H1 (cell line): Measurements from ENCODE around the gene MTF2. TPM values are rescaled to one million over a fixed set of nuclear protein-coding genes. Genes with fewer than 3 reads are reported as not detected.

Experiments used
- CTCF ChIA-PET: fragments of 300-600 bp; sonication (Branson Sonifier 250); formaldehyde crosslinking; loops from one replicate; lab custom pipeline; 2021; ENCODE audit not compliant: partially characterized antibody; lab: Charles Lee
- POLR2A ChIA-PET: fragments of 300-600 bp; sonication (Branson Sonifier 250); formaldehyde crosslinking; loops from one replicate; lab custom pipeline; 2021; ENCODE audit warnings: inconsistent platforms; ENCODE audit not compliant: partially characterized antibody; lab: Charles Lee
- DNase-seq, 2 experiments: peaks; one replicate each; pipeline versions ENCODE4 v3.0.0 to v3.0.0-alpha.2; 2010 to 2022; ENCODE audit warnings: low spot score in 2 of 2, low read depth in 1 of 2, mixed read lengths in 1 of 2
- FAIRE-seq: peaks from 2 replicates; lab custom pipeline; 2011; peaks lifted over from hg19 to GRCh38; lab: Jason Lieb, UNC
- H2AFZ ChIP-seq: 2 replicates; pipeline ENCODE4 v1.8.1; 2012; ENCODE audit warnings: low read length, inconsistent platforms
- H2AK5ac ChIP-seq: 2 replicates; pipeline ENCODE4 v1.6.1; 2013; ENCODE audit warnings: low read depth, low read length
- H2BK120ac ChIP-seq: replicated peaks from 2 replicates; pipeline ENCODE3; 2013; ENCODE audit warnings: low read depth, low read length, inconsistent platforms
- H2BK12ac ChIP-seq: 2 replicates; pipeline ENCODE4 v1.6.1; 2013; ENCODE audit warnings: low read depth, low read length
- H2BK15ac ChIP-seq: 2 replicates; pipeline ENCODE4 v1.6.1; 2013; ENCODE audit warnings: low read length
- H2BK20ac ChIP-seq: 2 replicates; pipeline ENCODE4 v1.6.1; 2013; ENCODE audit warnings: low read length
- H2BK5ac ChIP-seq: 2 replicates; pipeline ENCODE4 v1.6.1; 2013; ENCODE audit warnings: low read depth, low read length
- H3K14ac ChIP-seq: 2 replicates; pipeline ENCODE4 v1.6.1; 2013; ENCODE audit warnings: inconsistent platforms; ENCODE audit not compliant: insufficient read length
- H3K18ac ChIP-seq: 2 replicates; pipeline ENCODE4 v1.6.1; 2013; ENCODE audit warnings: low read length; ENCODE audit errors: extremely low read depth
- H3K23ac ChIP-seq: 2 replicates; pipeline ENCODE4 v1.6.1; 2013; ENCODE audit warnings: inconsistent platforms; ENCODE audit not compliant: insufficient read length
- H3K23me2 ChIP-seq: 2 replicates; pipeline ENCODE4 v1.6.1; 2013; ENCODE audit warnings: low read depth, low read length
- H3K27ac ChIP-seq: 2 replicates; pipeline ENCODE4 v1.6.1; 2011; ENCODE audit warnings: low read depth, low read length, inconsistent platforms
- H3K27me3 ChIP-seq, 4 experiments: replicated peaks in 1 of 4; 1 replicate in 1 of 4; 2 replicates in 3 of 4; pipeline versions ENCODE4 v1.6.1 to v1.8.1; 2011 to 2013; ENCODE audit warnings: low read length in 3 of 4, mild to moderate bottlenecking in 3 of 4, inconsistent platforms in 2 of 4, mixed read lengths in 2 of 4, moderate library complexity in 1 of 4; ENCODE audit not compliant: control insufficient read depth in 3 of 4, insufficient read depth in 3 of 4; ENCODE audit errors: extremely low read depth in 1 of 4
- H3K36me3 ChIP-seq, 4 experiments: 2 replicates each; pipeline versions ENCODE4 v1.6.1 to v1.8.1; 2011 to 2013; ENCODE audit warnings: mild to moderate bottlenecking in 4 of 4, low read length in 3 of 4, moderate library complexity in 2 of 4, control low read depth in 1 of 4, inconsistent platforms in 1 of 4; ENCODE audit not compliant: insufficient read depth in 4 of 4, control insufficient read depth in 2 of 4
- H3K4ac ChIP-seq: replicated peaks from 2 replicates; pipeline ENCODE3; 2013; ENCODE audit warnings: low read length, low read depth, mixed read lengths, inconsistent platforms; ENCODE audit not compliant: insufficient read length
- H3K4me1 ChIP-seq, 4 experiments: replicated peaks in 1 of 4; 1 replicate in 1 of 4; 2 replicates in 3 of 4; pipeline versions ENCODE4 v1.6.1 to v1.8.1; 2011 to 2013; ENCODE audit warnings: low read length in 3 of 4, inconsistent platforms in 2 of 4, mixed read lengths in 1 of 4; ENCODE audit not compliant: insufficient read depth in 4 of 4, control insufficient read depth in 3 of 4
- H3K4me2 ChIP-seq, 2 experiments: 2 replicates each; pipeline versions ENCODE4 v1.6.1 to v1.8.1; 2011 to 2013; ENCODE audit warnings: low read depth in 2 of 2, low read length in 2 of 2, control low read depth in 1 of 2, inconsistent platforms in 1 of 2, mild to moderate bottlenecking in 1 of 2; ENCODE audit not compliant: insufficient read depth in 1 of 2
- H3K4me3 ChIP-seq, 4 experiments: fragments of 200-600, 300-600 bp in 1 of 4; sonication (generic), shearing (Covaris generic), sonication (Bioruptor Twin) in 1 of 4; 2 replicates each; pipeline versions ENCODE4 v1.5.1 to v1.8.1; 2011 to 2016; ENCODE audit warnings: low read length in 4 of 4, low read depth in 3 of 4, control low read depth in 2 of 4, inconsistent platforms in 2 of 4, mild to moderate bottlenecking in 2 of 4, mixed read lengths in 1 of 4, moderate library complexity in 1 of 4; ENCODE audit not compliant: insufficient read depth in 2 of 4; ENCODE audit errors: extremely low read depth in 1 of 4
- H3K56ac ChIP-seq: replicated peaks from 2 replicates; pipeline ENCODE3; 2013; ENCODE audit warnings: low read depth, mild to moderate bottlenecking, mixed read lengths, low read length, inconsistent platforms; ENCODE audit not compliant: insufficient read length
- H3K79me1 ChIP-seq: 2 replicates; pipeline ENCODE4 v1.6.1; 2013; ENCODE audit warnings: low read depth, low read length, control low read depth
- H3K79me2 ChIP-seq, 2 experiments: 2 replicates each; pipeline versions ENCODE4 v1.6.1 to v1.8.1; 2012 to 2013; ENCODE audit warnings: low read length in 2 of 2, mild to moderate bottlenecking in 2 of 2, inconsistent platforms in 1 of 2; ENCODE audit not compliant: insufficient read depth in 2 of 2, control insufficient read depth in 1 of 2
- H3K9ac ChIP-seq, 4 experiments: replicated peaks in 1 of 4; 1 replicate in 1 of 4; 2 replicates in 3 of 4; pipeline versions ENCODE4 v1.6.1 to v1.8.1; 2011 to 2013; ENCODE audit warnings: low read depth in 3 of 4, low read length in 3 of 4, control low read depth in 2 of 4, mild to moderate bottlenecking in 2 of 4, moderate library complexity in 2 of 4, inconsistent platforms in 1 of 4; ENCODE audit errors: extremely low read depth in 1 of 4
- H3K9me3 ChIP-seq, 2 experiments: 2 replicates each; pipeline versions ENCODE4 v1.6.1 to v1.8.1; 2012 to 2013; ENCODE audit warnings: mild to moderate bottlenecking in 2 of 2, moderate library complexity in 2 of 2, control low read depth in 1 of 2, inconsistent platforms in 1 of 2, low read depth in 1 of 2, low read length in 1 of 2, mixed read lengths in 1 of 2; ENCODE audit not compliant: insufficient read depth in 2 of 2
- H4K20me1 ChIP-seq, 2 experiments: replicated peaks in 1 of 2; 2 replicates each; pipeline versions ENCODE3 to v1.8.1; 2011 to 2013; ENCODE audit warnings: inconsistent platforms in 2 of 2, low read length in 2 of 2, mild to moderate bottlenecking in 1 of 2; ENCODE audit not compliant: insufficient read depth in 2 of 2, control insufficient read depth in 1 of 2
- H4K5ac ChIP-seq: 2 replicates; pipeline ENCODE4 v1.6.1; 2013; ENCODE audit warnings: low read length, low read depth, mixed read lengths, inconsistent platforms; ENCODE audit not compliant: insufficient read length
- H4K8ac ChIP-seq: 2 replicates; pipeline ENCODE4 v1.8.0; 2013; ENCODE audit warnings: mild to moderate bottlenecking, moderate library complexity, low read length, inconsistent platforms; ENCODE audit not compliant: insufficient read depth; ENCODE audit errors: extremely low read depth
- H4K91ac ChIP-seq: replicated peaks from 2 replicates; pipeline ENCODE3; 2013; ENCODE audit warnings: low read length, mixed read lengths, inconsistent platforms; ENCODE audit not compliant: insufficient read length
- CBX8 ChIP-seq: fragments of 300-800, 300-1000 bp; sonication (generic); IDR thresholded peaks from 2 replicates; pipeline ENCODE4 v1.7.1; 2016; ENCODE audit warnings: low read depth, low read length, borderline replicate concordance
- EP300 ChIP-seq, 2 experiments: IDR thresholded peaks; 1 replicate in 1 of 2; 2 replicates in 1 of 2; pipeline ENCODE4 v1.6.1; 2011 to 2012; ENCODE audit warnings: low read depth in 2 of 2, low read length in 2 of 2, mild to moderate bottlenecking in 2 of 2, borderline replicate concordance in 1 of 2, inconsistent platforms in 1 of 2, moderate library complexity in 1 of 2
- EZH2 ChIP-seq: fragments of 200-600 bp; sonication (generic); IDR thresholded peaks from 2 replicates; pipeline ENCODE4 v1.7.1; 2012; ENCODE audit warnings: low read depth, mild to moderate bottlenecking, moderate library complexity, low read length, inconsistent platforms; ENCODE audit not compliant: severe bottlenecking
- GABPA ChIP-seq: IDR thresholded peaks from 2 replicates; pipeline ENCODE4 v1.6.1; 2011; ENCODE audit warnings: mild to moderate bottlenecking, low read length, moderate library complexity, borderline replicate concordance; ENCODE audit not compliant: insufficient read depth
- HDAC2 ChIP-seq, 2 experiments: fragments of 300-600 bp in 1 of 2; sonication (generic) in 1 of 2; IDR thresholded peaks; 2 replicates each; pipeline ENCODE4 v1.6.1; 2011 to 2012; ENCODE audit warnings: low read depth in 2 of 2, low read length in 2 of 2, mild to moderate bottlenecking in 2 of 2, moderate library complexity in 2 of 2, borderline replicate concordance in 1 of 2, inconsistent platforms in 1 of 2
- POU5F1 ChIP-seq: IDR thresholded peaks from 2 replicates; pipeline ENCODE4 v1.6.1; 2011; ENCODE audit warnings: low read depth, mild to moderate bottlenecking, low read length, moderate library complexity
- RNF2 ChIP-seq: fragments of 200-900, 300-1000 bp; sonication (generic); IDR thresholded peaks from 2 replicates; pipeline ENCODE4 v1.7.1; 2016; ENCODE audit warnings: borderline replicate concordance, low read depth, mild to moderate bottlenecking, antibody characterized with exemption, low read length; ENCODE audit not compliant: poor library complexity, severe bottlenecking; ENCODE audit errors: missing control alignments
- RXRA ChIP-seq: IDR thresholded peaks from 2 replicates; pipeline ENCODE4 v1.6.1; 2011; ENCODE audit warnings: low read depth, mild to moderate bottlenecking, low read length, moderate library complexity; ENCODE audit not compliant: insufficient read depth
- SAP30 ChIP-seq: fragments of 300-600 bp; sonication (generic); IDR thresholded peaks from 2 replicates; pipeline ENCODE4 v1.7.1; 2012; ENCODE audit warnings: low read length, moderate library complexity, mild to moderate bottlenecking, inconsistent platforms; ENCODE audit not compliant: insufficient read depth, insufficient replicate concordance
- SIRT6 ChIP-seq: IDR thresholded peaks from one replicate; pipeline ENCODE4 v1.7.1; 2012; ENCODE audit warnings: low read length, inconsistent platforms
- TBP ChIP-seq: IDR thresholded peaks from 2 replicates; pipeline ENCODE4 v1.6.1; 2011; ENCODE audit warnings: low read depth, low read length, improper control_type of control experiment
- TEAD4 ChIP-seq: IDR thresholded peaks from 2 replicates; pipeline ENCODE4 v1.6.1; 2012; ENCODE audit warnings: low read depth, low read length, inconsistent platforms, mixed read lengths
- WGBS, 2 experiments: shearing (Covaris generic) in 1 of 2; methylation state at CpG; one replicate each; pipeline versions ENCODE4 v1.1.6 to v1.1.7; 2013 to 2015; ENCODE audit warnings: low lambda C conversion rate in 2 of 2, mixed read lengths in 2 of 2, inconsistent platforms in 1 of 2, low coverage in 1 of 2, missing lambda C conversion rate in 1 of 2; ENCODE audit not compliant: insufficient replicate concordance in 2 of 2, insufficient coverage in 1 of 2, insufficient read length in 1 of 2; ENCODE audit errors: extremely low coverage in 1 of 2, missing lambda C conversion rate in 1 of 2; 5-methylcytosine and 5-hydroxymethylcytosine counted together
- polyA plus RNA-seq, 7 experiments: library from polyadenylated mRNA; depleted of rRNA in 3 of 7; stranded (reverse) in 5 of 7; unstranded in 2 of 7; fragments of >200 nt in 5 of 7; fragments of 200-250 nt in 2 of 7; gene quantifications; 1 replicate in 5 of 7; 2 replicates in 1 of 7; 4 replicates in 1 of 7; pipeline versions ENCODE4 v1.2.1 to v1.2.3, GENCODE V29; 2011 to 2013; ENCODE audit warnings: missing spikeins in 2 of 7, mixed read lengths in 2 of 7
- total RNA-seq: library from RNA; stranded (reverse); fragmentation: NEBNext Ultra II Directional; extraction: Animal tissue kit (Norgen Biotek cat#: 25700); gene quantifications from 2 replicates; pipeline ENCODE4 v1.2.1, GENCODE V29; 2021

The MTF2 gene
- total and polyA plus RNA-seq, 2 of the 8 experiments (the other 6 are each of a cell fraction or from before 2014, with no cell fraction given): 72.1 to 102 TPM

DNA sequence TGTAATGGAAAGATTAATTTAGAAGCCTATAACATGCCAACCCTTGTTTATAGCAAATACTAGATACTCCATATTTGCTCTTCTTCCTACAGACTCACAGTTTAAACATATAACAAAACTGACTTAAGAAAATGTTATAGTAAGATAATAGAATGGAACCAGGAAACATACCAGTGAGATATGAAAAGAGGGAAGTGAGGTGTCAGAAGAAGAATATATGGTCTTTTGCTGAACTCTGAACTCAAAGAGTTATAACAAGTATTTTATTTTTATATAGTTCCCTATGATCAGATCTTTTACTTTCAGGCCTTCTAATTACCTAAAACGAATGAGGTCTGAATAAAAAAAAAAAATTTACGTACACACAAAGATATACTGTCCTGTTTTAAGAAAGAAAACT lies 80.3 kb downstream of the MTF2 start:
- 72% methylated on average over 2 of the region's 2 CpGs; no CpG with 5 or more reads in 1 of the 2 experiments for WGBS, 2 experiments
- Histone ChIP-seq H2AFZ (no peak overlapping the region), H3K18ac (no peak overlapping the region), H4K8ac (no peak overlapping the region), H3K23me2 (no peaks in the 10 kb centered on the region), H3K79me2 (peaks cover 0 to 3% of the 10 kb centered on the region in 2 experiments; a peak in 1 of 4 replicates), H3K4me1 (no peaks in the 10 kb centered on the region; a peak in 1 of 7 replicates), H3K27ac (no peak overlapping the region), H2AK5ac (no peak overlapping the region), H2BK12ac (no peak overlapping the region), H4K91ac (no peak overlapping the region), H3K4me3 (no peak overlapping the region), H3K9ac (no peak overlapping the region), H3K9me3 (no peaks in the 10 kb centered on the region), H3K23ac (no peak overlapping the region), H3K56ac (no peak overlapping the region), H3K14ac (no peak overlapping the region), H4K5ac (no peak overlapping the region), H3K4me2 (no peak overlapping the region), H2BK20ac (no peak overlapping the region), H2BK15ac (no peak overlapping the region), H3K4ac (no peak overlapping the region), H3K79me1 (no peaks in the 10 kb centered on the region), H2BK5ac (no peak overlapping the region), H3K27me3 (no peaks in the 10 kb centered on the region), H2BK120ac (no peak overlapping the region), H3K36me3 (peaks cover 0 to 22% (median 2%) of the 10 kb centered on the region in 4 experiments; a peak in 4 of 8 replicates), H4K20me1 (no peaks in the 10 kb centered on the region)
- no peak for DNase-seq
- ChIA-PET CTCF (interaction anchor here (1.8 kb wide), 1 partner anchor 8 kb away, joined by 3 read pairs; no protein-coding TSS in a partner anchor), POLR2A (interaction anchor here (1.2 to 2.6 kb wide), 5 partner anchors 9 to 186 kb away, joined by 3 to 8 read pairs (median 3); partner anchors contain the start of gene DR1)
- FAIRE-seq: no peak
- TF ChIP-seq RNF2 (no peak), SIRT6 (no peak), EP300 (IDR thresholded peaks at IDR 0.05; ENCODE audit: borderline replicate concordance in 1 of 2, low read depth in 2 of 2, low read length in 2 of 2) (no peak), SAP30 (no peak), TEAD4 (no peak), POU5F1 (no peak), CBX8 (no peak), HDAC2 (IDR thresholded peaks at IDR 0.05; ENCODE audit: borderline replicate concordance in 1 of 2, low read depth in 2 of 2, low read length in 2 of 2) (no peak), RXRA (no peak), TBP (no peak), GABPA (no peak), EZH2 (no peak)
